Prostate gland (tissue), 2 donors: ENCODE measurements around the gene TKTL2.

Source experiments
- CTCF ChIP-seq, 4 experiments: fragments of 200-600 bp in 2 of 4; fragments of 450-650 bp in 2 of 4; sonication (generic) in 2 of 4; IDR thresholded peaks; 1 replicate in 3 of 4; 2 replicates in 1 of 4; pipeline ENCODE4 v1.5.1; 2016 to 2019; ENCODE audit warnings: antibody characterized with exemption in 4 of 4, mild to moderate bottlenecking in 2 of 4, moderate library complexity in 2 of 4
- POLR2A ChIP-seq: fragments of 450-650 bp; IDR thresholded peaks from one replicate; pipeline ENCODE4 v1.6.1; 2016; ENCODE audit warnings: antibody characterized with exemption, mild to moderate bottlenecking

GRCh38 chr4:163440040-163440439 is 33.5 kb downstream of the TKTL2 start:
- TF ChIP-seq CTCF (IDR thresholded peaks at IDR 0.05) (no peak), POLR2A (no peak)
